Measurements from ENCODE around the gene SLC4A7. TPM values are rescaled to one million over a fixed set of nuclear protein-coding genes. Genes with fewer than 3 reads are reported as not detected.
A peak's percentile ranks its signal among the peaks of the same experiment; 100 is the strongest.
"Not testable (repeated sequence)": the region's sequence is repeated elsewhere in the genome, so short reads cannot be mapped to it uniquely, and the experiment has no call there.

Gene SLC4A7
- total RNA-seq, 1 donor = 165 TPM

- H3K4me3 ChIP-seq (ENCODE audit: low read depth, low read length) = no peak overlapping the region
- DNase-seq (ENCODE audit: low read depth) = peak; percentile 41
Observed at GRCh38 chr3:27423463-27423862, 60.7 kb downstream of the SLC4A7 start.

GRCh38 chr3:27422617-27423016 lies 61.6 kb downstream of the SLC4A7 start:
- H3K4me3 ChIP-seq (ENCODE audit: low read depth, low read length) = no peak overlapping the region
- DNase-seq (ENCODE audit: low read depth) = no peak
- no peak for TF ChIP-seq CTCF (IDR thresholded peaks at IDR 0.05; ENCODE audit: insufficient read depth, low read length)

More at GRCh38 chr3:27423463-27423862, 60.7 kb downstream of the SLC4A7 start:
- no peak for TF ChIP-seq CTCF (IDR thresholded peaks at IDR 0.05; ENCODE audit: insufficient read depth, low read length)

- DNase-seq (ENCODE audit: low read depth) = no peak
- TF ChIP-seq CTCF (IDR thresholded peaks at IDR 0.05; ENCODE audit: insufficient read depth, low read length) = no peak
- H3K4me3 ChIP-seq (ENCODE audit: low read depth, low read length) = no peak overlapping the region
Observed at GRCh38 chr3:27415202-27415601, 69.0 kb downstream of the SLC4A7 start.

GRCh38 chr3:27392950-27393679 lies 91.1 kb downstream of the SLC4A7 start:
- no peak for TF ChIP-seq CTCF (IDR thresholded peaks at IDR 0.05; ENCODE audit: insufficient read depth, low read length)
- no peak for DNase-seq (ENCODE audit: low read depth)

GRCh38 chr3:27392414-27392813 lies 91.8 kb downstream of the SLC4A7 start:
- not testable (repeated sequence) for H3K4me3 ChIP-seq (ENCODE audit: low read depth, low read length); DNase-seq (ENCODE audit: low read depth)

More at GRCh38 chr3:27392950-27393679, 91.1 kb downstream of the SLC4A7 start:
- H3K4me3 ChIP-seq (ENCODE audit: low read depth, low read length) = no peak overlapping the region

GRCh38 chr3:27391796-27392195 lies 92.4 kb downstream of the SLC4A7 start:
- DNase-seq (ENCODE audit: low read depth) = no peak
- no peak overlapping the region for H3K4me3 ChIP-seq (ENCODE audit: low read depth, low read length)
- no peak for TF ChIP-seq CTCF (IDR thresholded peaks at IDR 0.05; ENCODE audit: insufficient read depth, low read length)

- no peak overlapping the region for H3K4me3 ChIP-seq (ENCODE audit: low read depth, low read length)
- TF ChIP-seq CTCF (IDR thresholded peaks at IDR 0.05; ENCODE audit: insufficient read depth, low read length) = no peak
- DNase-seq (ENCODE audit: low read depth) = no peak
Observed at GRCh38 chr3:27387625-27388024, 96.6 kb downstream of the SLC4A7 start.

Measured in fibroblast of the aortic adventitia (primary cell).